ENCODE measurements around the gene B3GALNT2.

B3GALNT2 gene

GRCh38 chr1:235408503-235408960 lies 95.7 kb downstream of the B3GALNT2 start:
- DNase-seq, result no peak

GRCh38 chr1:235407419-235407818 lies 96.8 kb downstream of the B3GALNT2 start:
- DNase-seq, result no peak

- no peak for DNase-seq
Measured at GRCh38 chr1:235404190-235404589, 100.1 kb downstream of the B3GALNT2 start.

GRCh38 chr1:235403593-235403992 lies 100.7 kb downstream of the B3GALNT2 start:
- no peak for DNase-seq

GRCh38 chr1:235402457-235403200 lies 101.6 kb downstream of the B3GALNT2 start:
- DNase-seq, result no peak

- DNase-seq, result no peak
Measured at GRCh38 chr1:235401251-235401650, 103.0 kb downstream of the B3GALNT2 start.
